Endothelial cell of umbilical vein (primary cell): ENCODE results near the gene KLRB1. TPM values are rescaled to one million over a fixed set of nuclear protein-coding genes. Genes with fewer than 3 reads are reported as not detected.
A peak's percentile ranks its signal among the peaks of the same experiment; 100 is the strongest.

Experiments
- BruUV-seq: library from RNA; stranded (reverse); fragments of 400-500 nt; replicated peaks from 2 replicates; lab custom pipeline; 2021; lab: Mats Ljungman, UMichigan
- CTCF ChIA-PET: fragments of 300-600, 350-600 bp; sonication (Branson Sonifier 250); formaldehyde crosslinking; loops from one replicate; lab custom pipeline; 2021; ENCODE audit warnings: antibody characterized with exemption, inconsistent platforms; lab: Charles Lee
- POLR2A ChIA-PET: fragments of 300-600, 350-600 bp; sonication (Branson Sonifier 250); formaldehyde crosslinking; loops from one replicate; lab custom pipeline; 2021; ENCODE audit warnings: antibody characterized with exemption, inconsistent platforms; lab: Charles Lee
- DNase-seq: peaks from one replicate; pipeline ENCODE4 v3.0.0-alpha.2; 2011; ENCODE audit warnings: low read depth, low spot score
- FAIRE-seq: peaks from 2 replicates; lab custom pipeline; 2011; peaks lifted over from hg19 to GRCh38; lab: Jason Lieb, UNC
- H2AFZ ChIP-seq: 2 replicates; pipeline ENCODE4 v1.6.0; 2012; ENCODE audit warnings: low read depth, low read length, control low read depth, inconsistent platforms
- H3K27ac ChIP-seq: 2 replicates; pipeline ENCODE4 v1.5.1; 2011; ENCODE audit warnings: low read depth, mild to moderate bottlenecking, control low read depth, low read length, moderate library complexity; ENCODE audit not compliant: insufficient read depth
- H3K27me3 ChIP-seq, 2 experiments: 2 replicates each; pipeline versions ENCODE4 v1.6.0 to v1.6.1; 2011; ENCODE audit warnings: low read length in 2 of 2, mixed read lengths in 1 of 2; ENCODE audit not compliant: control insufficient read depth in 2 of 2, insufficient read depth in 2 of 2
- H3K36me3 ChIP-seq, 2 experiments: 2 replicates in 1 of 2; 3 replicates in 1 of 2; pipeline ENCODE4 v1.5.1; 2011; ENCODE audit warnings: low read length in 2 of 2, mild to moderate bottlenecking in 1 of 2, moderate library complexity in 1 of 2; ENCODE audit not compliant: control insufficient read depth in 2 of 2, insufficient read depth in 2 of 2; ENCODE audit errors: extremely low read depth in 1 of 2
- H3K4me1 ChIP-seq: 3 replicates; pipeline ENCODE4 v1.5.1; 2011; ENCODE audit warnings: mild to moderate bottlenecking, low read length; ENCODE audit not compliant: control insufficient read depth, insufficient read depth; ENCODE audit errors: extremely low read depth
- H3K4me2 ChIP-seq: 2 replicates; pipeline ENCODE4 v1.6.1; 2011; ENCODE audit warnings: low read length, control low read depth, mixed read lengths; ENCODE audit not compliant: insufficient read depth
- H3K4me3 ChIP-seq, 3 experiments: fragments of 200-600 bp in 1 of 3; sonication (generic), shearing (Covaris generic) in 1 of 3; replicated peaks in 1 of 3; 2 replicates each; pipeline ENCODE4 v1.5.1; 2011 to 2016; ENCODE audit warnings: control low read depth in 3 of 3, low read length in 3 of 3, mild to moderate bottlenecking in 2 of 3, inconsistent platforms in 1 of 3, low read depth in 1 of 3, moderate library complexity in 1 of 3; ENCODE audit not compliant: insufficient read depth in 1 of 3
- H3K79me2 ChIP-seq: 2 replicates; pipeline ENCODE4 v1.6.0; 2012; ENCODE audit warnings: low read length, inconsistent platforms; ENCODE audit not compliant: control insufficient read depth, insufficient read depth
- H3K9ac ChIP-seq: replicated peaks from 2 replicates; pipeline ENCODE3; 2011; ENCODE audit warnings: low read length, control low read depth; ENCODE audit not compliant: insufficient read depth; ENCODE audit errors: extremely low read depth
- H3K9me1 ChIP-seq: replicated peaks from 3 replicates; pipeline ENCODE4 v1.6.0; 2011; ENCODE audit warnings: mild to moderate bottlenecking, low read length; ENCODE audit not compliant: control insufficient read depth, insufficient read depth; ENCODE audit errors: extremely low read depth
- H3K9me3 ChIP-seq: replicated peaks from 2 replicates; pipeline ENCODE4 v1.5.1; 2012; ENCODE audit warnings: low read length, inconsistent platforms; ENCODE audit not compliant: control insufficient read depth, insufficient read depth
- H4K20me1 ChIP-seq: replicated peaks from 2 replicates; pipeline ENCODE3; 2011; ENCODE audit warnings: mild to moderate bottlenecking, low read length; ENCODE audit not compliant: control insufficient read depth, insufficient read depth; ENCODE audit errors: extremely low read depth
- EZH2 ChIP-seq: IDR thresholded peaks from 2 replicates; pipeline ENCODE4 v1.6.1; 2012; ENCODE audit warnings: borderline replicate concordance, low read depth, mild to moderate bottlenecking, moderate library complexity, low read length, inconsistent platforms; ENCODE audit not compliant: severe bottlenecking
- GATA2 ChIP-seq: IDR thresholded peaks from 2 replicates; pipeline ENCODE4 v1.7.0; 2011; ENCODE audit warnings: low read depth, mild to moderate bottlenecking, moderate library complexity, mixed read lengths, low read length; ENCODE audit not compliant: insufficient read length, insufficient read depth
- JUN ChIP-seq: IDR thresholded peaks from 2 replicates; pipeline ENCODE4 v1.6.1; 2011; ENCODE audit warnings: borderline replicate concordance, low read depth; ENCODE audit not compliant: insufficient read length, insufficient read depth
- MAX ChIP-seq: IDR thresholded peaks from 2 replicates; pipeline ENCODE4 v1.6.1; 2011; ENCODE audit not compliant: insufficient read depth, insufficient read length
- MYC ChIP-seq: IDR thresholded peaks from one replicate; pipeline ENCODE4 v1.6.1; 2011; ENCODE audit warnings: mild to moderate bottlenecking, low read depth, low read length
- POLR2A ChIP-seq: IDR thresholded peaks from 2 replicates; pipeline ENCODE4 v1.6.1; 2012; ENCODE audit warnings: low read depth, mild to moderate bottlenecking, control low read depth, low read length
- POLR2AphosphoS5 ChIP-seq: IDR thresholded peaks from 2 replicates; pipeline ENCODE4 v1.6.1; 2012; ENCODE audit warnings: low read depth, mild to moderate bottlenecking, control low read depth, low read length, moderate library complexity; ENCODE audit not compliant: insufficient read depth
- dilution Hi-C: fragments of 300-500 bp; cut with MboI; formaldehyde crosslinking; loops from one replicate; pipeline ENCODE4 v1.15.0; 2019; ENCODE audit warnings: low sequenced_read_pairs; ENCODE audit not compliant: extremely low pct_ligation_motif_present
- intact Hi-C: fragments of 100-400 bp; cut with micrococcal nuclease; formaldehyde crosslinking; loops from one replicate; pipeline ENCODE4 v1.10.0; 2022
- polyA plus RNA-seq, 4 experiments: library from polyadenylated mRNA; depleted of rRNA in 3 of 4; stranded (reverse) in 3 of 4; unstranded in 1 of 4; fragments of >200 nt; gene quantifications; 2 replicates each; pipeline versions ENCODE4 v1.2.1 to v1.2.3, GENCODE V29; 2011 to 2012; ENCODE audit warnings: missing spikeins in 1 of 4
- total RNA-seq: library from RNA; stranded (reverse); gene quantifications from 2 replicates; pipeline ENCODE4 v1.2.3, GENCODE V29; 2021

The KLRB1 gene
- total and polyA plus RNA-seq, 2 donors (not counting 3 experiments of a cell fraction or from before 2014, with no cell fraction given), result not detected

GRCh38 chr12:9643266-9643660 lies 35.5 kb upstream of the KLRB1 start:
- no peak overlapping the region for H3K4me2 ChIP-seq
- no peak overlapping the region for H3K27ac ChIP-seq
- ChIA-PET CTCF (no interaction called here), POLR2A (no interaction called here)
- no TSS peak for BruUV-seq
- H3K36me3 ChIP-seq, result no peaks in the 10 kb centered on the region
- no peak for DNase-seq
- H3K27me3 ChIP-seq, result no peaks in the 10 kb centered on the region
- no peak overlapping the region for H2AFZ ChIP-seq
- H3K9me3 ChIP-seq, result no peaks in the 10 kb centered on the region
- H3K4me1 ChIP-seq, result peaks cover 8% of the 10 kb centered on the region
- FAIRE-seq, result peak; percentile 47
- no peak overlapping the region for H3K4me3 ChIP-seq
- H3K9ac ChIP-seq, result no peak overlapping the region
- H3K79me2 ChIP-seq, result no peaks in the 10 kb centered on the region
- TF ChIP-seq GATA2 (no peak), POLR2AphosphoS5 (no peak), POLR2A (no peak), JUN (no peak), EZH2 (no peak), MAX (no peak)
- dilution Hi-C loops, result no loop called here
- no peaks in the 10 kb centered on the region for H4K20me1 ChIP-seq
- intact Hi-C loops, result no loop called here
- no peaks in the 10 kb centered on the region for H3K9me1 ChIP-seq

- Histone ChIP-seq H3K9ac (no peak overlapping the region), H3K9me1 (no peaks in the 10 kb centered on the region), H3K27ac (no peak overlapping the region), H3K79me2 (no peaks in the 10 kb centered on the region), H3K4me1 (peaks cover 8% of the 10 kb centered on the region), H3K4me2 (no peak overlapping the region), H3K4me3 (no peak overlapping the region), H2AFZ (no peak overlapping the region), H3K27me3 (no peaks in the 10 kb centered on the region), H3K36me3 (no peaks in the 10 kb centered on the region), H4K20me1 (no peaks in the 10 kb centered on the region), H3K9me3 (no peaks in the 10 kb centered on the region)
- CTCF ChIA-PET, result no interaction called here
- POLR2A ChIA-PET, result no interaction called here
- DNase-seq (no peak), FAIRE-seq (no peak)
- no TSS peak for BruUV-seq
- intact Hi-C loops (no loop called here), dilution Hi-C loops (no loop called here)
- TF ChIP-seq MYC, result no peak
- TF ChIP-seq POLR2A, result no peak
- no peak for TF ChIP-seq MAX
- no peak for TF ChIP-seq POLR2AphosphoS5
- no peak for TF ChIP-seq GATA2
Observed at GRCh38 chr12:9642606-9643265, 35.0 kb upstream of the KLRB1 start.
